Activated CD4-positive, alpha-beta T cell treated with anti-CD3 and anti-CD28 coated beads, Interleukin-2, amount 10 ng/mL, durations not matched to agents 24 days and 14 days (primary cell): ENCODE measurements around the gene DNAH6. TPM values are rescaled to one million over a fixed set of nuclear protein-coding genes. Genes with fewer than 3 reads are reported as not detected.

ENCODE experiments used
- DNase-seq: peaks from one replicate; pipeline ENCODE4 v3.0.0; 2022
- H3K27ac Mint-ChIP-seq: one replicate; pipeline ENCODE4 v1.8.0; 2022; ENCODE audit warnings: mild to moderate bottlenecking, mixed read lengths
- H3K27me3 Mint-ChIP-seq: one replicate; pipeline ENCODE4 v1.8.0; 2022; ENCODE audit warnings: mixed read lengths
- H3K36me3 Mint-ChIP-seq: one replicate; pipeline ENCODE4 v1.8.0; 2022; ENCODE audit warnings: low read depth, mild to moderate bottlenecking, mixed read lengths
- H3K4me1 Mint-ChIP-seq: one replicate; pipeline ENCODE4 v1.8.0; 2021; ENCODE audit warnings: mixed read lengths
- H3K4me3 Mint-ChIP-seq: one replicate; pipeline ENCODE4 v1.8.0; 2022; ENCODE audit warnings: mild to moderate bottlenecking, moderate library complexity, mixed read lengths
- H3K9me3 Mint-ChIP-seq: one replicate; pipeline ENCODE4 v1.8.0; 2021; ENCODE audit warnings: mixed read lengths
- intact Hi-C: fragments of 100-400 bp; cut with micrococcal nuclease; formaldehyde crosslinking; loops from one replicate; pipeline ENCODE4 v1.15.1; 2023
- total RNA-seq: library from RNA; stranded (reverse); gene quantifications from 2 replicates; pipeline ENCODE4 v1.2.3, GENCODE V29; 2022

DNAH6 gene
- total RNA-seq, 1 donor from 2014 or later = 0.23 TPM

DNA sequence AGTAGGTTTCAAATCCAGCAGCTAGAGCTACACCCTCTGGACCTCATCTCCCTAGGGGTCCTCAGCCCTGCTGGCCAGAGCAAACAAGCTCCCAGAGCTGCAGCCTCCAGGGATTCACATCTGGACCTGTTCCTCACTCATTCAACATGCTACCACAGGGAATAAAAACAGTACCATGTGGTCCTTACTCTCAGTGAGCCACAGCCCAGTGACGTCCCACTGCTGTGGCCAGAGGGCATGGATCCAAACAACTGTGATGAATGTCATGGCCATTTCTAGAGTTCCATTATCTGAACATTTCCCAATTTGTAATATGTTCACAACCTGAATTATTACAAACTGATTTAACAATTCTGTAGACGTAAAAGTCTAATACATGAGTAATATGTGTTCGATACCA is 186.6 kb downstream of the DNAH6 start:
- H3K27me3 Mint-ChIP-seq = no peaks in the 10 kb centered on the region
- H3K4me3 Mint-ChIP-seq = no peak overlapping the region
- peaks cover 11% of the 10 kb centered on the region for H3K9me3 Mint-ChIP-seq
- intact Hi-C loops = no loop called here
- DNase-seq = no peak
- no peaks in the 10 kb centered on the region for H3K36me3 Mint-ChIP-seq
- H3K27ac Mint-ChIP-seq = no peak overlapping the region
- H3K4me1 Mint-ChIP-seq = peaks cover 2% of the 10 kb centered on the region

DNA sequence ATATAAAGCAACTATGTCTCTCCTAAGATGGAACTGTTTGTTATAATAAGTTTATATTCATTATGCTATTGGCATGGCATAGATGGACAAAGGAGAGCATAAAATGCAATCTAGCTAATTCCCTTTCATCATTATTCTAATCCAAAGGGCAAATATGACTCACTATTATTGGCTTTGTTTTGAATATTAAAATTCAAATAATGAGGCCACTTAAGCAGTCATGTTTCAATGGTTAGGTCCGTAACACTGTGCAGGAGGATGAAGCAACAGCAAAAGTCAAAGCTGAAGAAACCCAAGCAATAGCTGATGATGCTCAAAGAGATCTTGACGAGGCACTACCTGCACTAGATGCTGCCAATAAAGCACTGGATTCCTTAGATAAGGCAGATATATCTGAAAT is 187.5 kb downstream of the DNAH6 start:
- Mint-ChIP-seq H3K4me3 (no peak overlapping the region), H3K36me3 (no peaks in the 10 kb centered on the region), H3K4me1 (peaks cover 2% of the 10 kb centered on the region), H3K9me3 (peaks cover 11% of the 10 kb centered on the region), H3K27me3 (no peaks in the 10 kb centered on the region), H3K27ac (no peak overlapping the region)
- intact Hi-C loops = no loop called here
- DNase-seq = no peak

DNA sequence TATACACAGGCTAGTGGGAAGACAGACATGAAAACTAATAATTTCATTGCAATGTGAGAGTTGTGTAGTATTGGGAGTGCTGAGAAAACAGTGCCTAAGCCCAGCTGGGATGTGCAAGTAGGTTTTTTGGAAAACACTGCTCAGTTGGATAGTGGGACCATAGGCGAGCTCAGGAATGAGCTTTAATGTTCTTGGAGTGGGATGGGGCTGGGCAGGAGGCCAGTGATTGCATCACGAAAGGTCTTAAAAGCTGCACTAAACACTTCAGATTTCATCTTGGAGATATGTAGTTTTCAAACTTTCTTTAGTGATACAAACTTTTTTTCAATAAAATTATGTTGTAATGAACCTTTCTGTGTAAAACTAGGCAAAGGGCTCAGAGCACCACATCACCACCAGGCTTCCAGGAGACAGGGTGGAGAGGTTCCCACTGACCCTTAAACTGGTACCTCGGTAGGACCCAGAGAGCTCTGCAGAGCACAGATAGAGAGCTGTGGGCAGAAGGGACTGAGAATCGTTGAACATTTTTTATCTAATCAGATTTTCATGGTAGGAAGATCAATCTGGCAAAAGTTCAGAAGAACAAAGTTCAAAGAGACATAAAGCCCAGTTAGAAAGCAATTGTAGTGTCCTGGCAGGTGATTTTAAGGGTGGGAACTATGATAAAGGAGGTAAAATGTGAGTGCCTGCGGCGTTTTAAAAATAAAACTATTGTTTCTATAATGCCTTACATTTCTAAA is 188.4 kb downstream of the DNAH6 start:
- no peaks in the 10 kb centered on the region for H3K36me3 Mint-ChIP-seq
- no peak overlapping the region for H3K4me3 Mint-ChIP-seq
- H3K27me3 Mint-ChIP-seq = no peaks in the 10 kb centered on the region
- intact Hi-C loops = no loop called here
- H3K27ac Mint-ChIP-seq = no peak overlapping the region
- peaks cover 10% of the 10 kb centered on the region for H3K9me3 Mint-ChIP-seq
- H3K4me1 Mint-ChIP-seq = peaks cover 2% of the 10 kb centered on the region
- DNase-seq = no peak

DNA sequence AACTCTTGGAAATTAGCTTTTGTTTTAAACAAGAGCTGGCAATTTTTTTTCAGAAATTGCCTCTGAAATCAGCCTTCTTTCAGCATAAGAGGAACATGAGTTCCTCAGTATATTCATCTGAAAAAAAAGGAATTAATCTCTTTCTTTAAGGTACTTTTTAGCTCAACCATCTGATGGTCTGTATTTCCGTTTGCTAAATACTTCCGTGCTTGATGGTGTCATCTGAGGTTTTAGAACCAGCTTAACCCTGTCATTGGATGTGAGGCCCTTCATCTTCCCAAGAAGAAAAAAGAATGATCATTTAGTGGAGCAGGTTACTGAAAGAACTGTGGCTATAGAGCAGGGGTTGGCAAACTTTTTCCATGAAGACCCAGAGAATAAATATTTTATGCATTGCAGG is 189.6 kb downstream of the DNAH6 start:
- Mint-ChIP-seq H3K27me3 (no peaks in the 10 kb centered on the region), H3K4me1 (peaks cover 2% of the 10 kb centered on the region), H3K27ac (no peak overlapping the region), H3K36me3 (no peaks in the 10 kb centered on the region), H3K9me3 (peaks cover 6% of the 10 kb centered on the region), H3K4me3 (no peak overlapping the region)
- no peak for DNase-seq
- intact Hi-C loops = no loop called here

DNA sequence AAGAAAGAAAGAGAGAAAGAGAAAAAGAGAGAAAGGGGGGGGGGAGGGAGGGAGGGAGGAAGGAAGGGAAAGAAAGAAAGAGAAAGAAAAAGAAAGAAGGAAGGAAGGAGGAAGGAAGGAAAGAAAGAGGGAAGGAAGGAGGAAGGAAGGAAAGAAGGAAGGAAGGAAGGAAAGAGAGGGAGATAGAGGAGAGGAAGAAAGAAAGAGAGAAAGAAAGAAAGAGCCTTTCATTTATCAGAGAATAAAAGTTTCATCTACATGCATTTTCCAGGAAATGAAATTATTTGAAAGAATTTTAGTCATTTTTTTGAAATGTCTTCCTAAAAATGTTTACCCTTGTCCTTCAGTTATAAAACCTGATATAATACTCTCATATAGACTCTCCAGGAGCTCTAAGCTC is 192.1 kb downstream of the DNAH6 start:
- H3K9me3 Mint-ChIP-seq = peaks cover 8% of the 10 kb centered on the region
- no peaks in the 10 kb centered on the region for H3K27me3 Mint-ChIP-seq
- intact Hi-C loops = no loop called here
- H3K4me1 Mint-ChIP-seq = peaks cover 2% of the 10 kb centered on the region
- no peaks in the 10 kb centered on the region for H3K36me3 Mint-ChIP-seq
- no peak overlapping the region for H3K27ac Mint-ChIP-seq
- no peak for DNase-seq
- no peak overlapping the region for H3K4me3 Mint-ChIP-seq

DNA sequence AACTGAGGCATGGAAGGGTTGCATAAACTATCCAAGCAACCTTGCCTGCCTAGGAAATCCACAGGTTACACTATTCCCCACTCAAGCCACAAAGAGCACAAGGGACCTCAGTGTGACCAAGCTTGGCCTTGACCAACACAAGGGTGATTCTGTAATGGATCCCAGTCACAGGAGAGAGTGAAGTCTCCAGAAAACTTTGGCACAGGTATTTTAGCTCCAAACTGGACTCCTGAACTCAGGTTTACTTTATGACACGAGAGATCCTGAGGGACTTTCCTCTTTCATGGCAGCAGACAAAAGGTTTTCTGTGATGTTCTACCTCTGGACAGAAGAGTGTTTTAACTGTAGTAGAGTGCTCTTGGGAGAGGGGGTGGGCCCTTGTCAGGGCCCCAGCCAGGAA is 195.4 kb downstream of the DNAH6 start:
- Mint-ChIP-seq H3K27me3 (no peaks in the 10 kb centered on the region), H3K9me3 (peaks cover 8% of the 10 kb centered on the region), H3K27ac (no peak overlapping the region), H3K36me3 (no peaks in the 10 kb centered on the region), H3K4me1 (no peaks in the 10 kb centered on the region), H3K4me3 (no peak overlapping the region)
- DNase-seq = no peak
- intact Hi-C loops = no loop called here

DNA sequence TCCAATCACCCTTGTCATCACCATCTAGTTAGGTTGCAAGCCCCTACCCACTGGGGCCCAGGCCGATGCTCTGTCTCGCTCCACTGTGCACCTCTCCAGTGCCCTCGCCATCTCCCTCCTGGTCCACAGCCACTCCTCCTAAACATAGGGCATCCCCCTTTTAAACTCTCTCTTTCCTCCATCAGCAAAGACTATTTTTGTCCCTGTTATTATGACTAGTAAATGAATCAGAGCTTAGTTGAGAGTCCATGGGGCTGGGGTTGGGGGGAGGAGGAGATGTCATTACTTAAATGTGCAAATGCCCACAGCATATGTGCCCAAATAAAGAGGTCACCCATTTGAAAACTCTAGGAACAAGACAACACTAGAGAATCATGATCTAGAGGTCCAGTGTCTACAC is 197.1 kb downstream of the DNAH6 start:
- no peaks in the 10 kb centered on the region for H3K27me3 Mint-ChIP-seq
- no peaks in the 10 kb centered on the region for H3K36me3 Mint-ChIP-seq
- intact Hi-C loops = no loop called here
- DNase-seq = no peak
- no peak overlapping the region for H3K4me3 Mint-ChIP-seq
- peaks cover 2% of the 10 kb centered on the region for H3K4me1 Mint-ChIP-seq
- H3K27ac Mint-ChIP-seq = no peak overlapping the region
- H3K9me3 Mint-ChIP-seq = peaks cover 8% of the 10 kb centered on the region

DNA sequence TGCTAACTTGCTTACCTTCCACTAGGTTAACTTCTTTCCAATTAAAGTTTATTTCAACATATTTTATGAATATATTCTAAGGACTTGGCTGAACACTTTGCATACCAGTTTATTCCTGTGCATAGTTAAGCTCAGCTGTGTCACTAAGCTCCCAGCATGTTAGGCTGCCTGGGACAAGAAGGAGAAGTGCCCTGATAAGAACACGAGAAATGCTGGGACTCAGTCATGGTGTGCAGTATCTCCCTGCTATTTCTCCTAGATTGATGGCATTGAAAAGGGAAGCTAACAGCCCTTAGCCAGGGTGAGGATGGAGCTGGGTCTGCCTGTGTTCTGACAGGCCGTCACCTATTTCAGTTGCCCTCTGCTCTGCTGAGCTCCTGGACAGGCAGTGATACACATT is 200.3 kb downstream of the DNAH6 start:
- Mint-ChIP-seq H3K27ac (no peak overlapping the region), H3K36me3 (no peaks in the 10 kb centered on the region), H3K4me3 (no peak overlapping the region), H3K4me1 (peaks cover 14% of the 10 kb centered on the region), H3K9me3 (peaks cover 6% of the 10 kb centered on the region), H3K27me3 (no peaks in the 10 kb centered on the region)
- intact Hi-C loops = no loop called here
- peak; percentile 48 for DNase-seq

DNA sequence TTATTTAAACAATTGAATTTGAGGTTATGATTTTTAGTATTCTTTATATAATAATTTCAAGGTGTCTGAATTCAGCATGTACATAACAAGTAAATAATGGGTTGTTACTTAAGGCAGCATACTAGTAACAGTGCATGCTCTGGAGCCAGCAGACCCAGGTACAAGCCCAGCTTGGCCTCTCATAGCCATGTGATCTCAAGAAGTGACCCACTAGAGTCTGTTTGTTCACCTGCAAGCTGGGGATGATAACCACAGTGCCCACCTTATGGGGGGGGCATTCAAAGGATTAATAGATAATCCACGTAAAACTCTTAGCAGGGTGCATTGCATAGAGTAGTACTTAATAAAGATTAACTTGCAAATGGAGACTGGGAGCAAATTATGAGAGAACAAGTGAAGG is 201.0 kb downstream of the DNAH6 start:
- no peak overlapping the region for H3K27ac Mint-ChIP-seq
- H3K27me3 Mint-ChIP-seq = no peaks in the 10 kb centered on the region

DNA sequence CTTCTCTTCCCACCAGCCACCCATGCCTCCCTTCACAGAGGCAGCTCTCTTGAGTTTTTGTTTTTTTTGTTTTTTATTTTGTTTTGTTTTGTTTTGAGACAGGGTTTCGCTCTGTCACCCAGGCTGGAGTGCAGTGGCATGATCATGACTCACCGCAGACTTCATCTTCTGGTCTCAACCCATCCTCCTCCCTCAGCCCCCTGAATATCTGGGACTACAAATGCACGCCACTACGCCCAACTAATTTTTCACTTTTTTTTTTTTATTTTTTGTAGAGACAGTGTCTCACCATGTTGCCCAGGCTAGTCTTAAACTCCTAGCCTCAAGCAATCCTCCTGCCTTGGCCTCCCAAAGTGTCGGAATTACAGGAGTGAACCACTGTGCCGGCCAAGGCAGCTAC is 203.1 kb downstream of the DNAH6 start:
- Mint-ChIP-seq H3K27ac (peak overlapping the region; percentile 30), H3K4me3 (peak overlapping the region; percentile 67), H3K27me3 (no peaks in the 10 kb centered on the region), H3K36me3 (no peaks in the 10 kb centered on the region), H3K9me3 (no peaks in the 10 kb centered on the region), H3K4me1 (peaks cover 21% of the 10 kb centered on the region)
- peak; percentile 66 for DNase-seq
- intact Hi-C loops = no loop called here

More for the DNA sequence above, 201.0 kb downstream of the DNAH6 start:
- DNase-seq = peak; percentile 43
- intact Hi-C loops = no loop called here
- Mint-ChIP-seq H3K4me3 (no peak overlapping the region), H3K9me3 (peaks cover 5% of the 10 kb centered on the region), H3K36me3 (no peaks in the 10 kb centered on the region), H3K4me1 (peaks cover 14% of the 10 kb centered on the region)

DNA sequence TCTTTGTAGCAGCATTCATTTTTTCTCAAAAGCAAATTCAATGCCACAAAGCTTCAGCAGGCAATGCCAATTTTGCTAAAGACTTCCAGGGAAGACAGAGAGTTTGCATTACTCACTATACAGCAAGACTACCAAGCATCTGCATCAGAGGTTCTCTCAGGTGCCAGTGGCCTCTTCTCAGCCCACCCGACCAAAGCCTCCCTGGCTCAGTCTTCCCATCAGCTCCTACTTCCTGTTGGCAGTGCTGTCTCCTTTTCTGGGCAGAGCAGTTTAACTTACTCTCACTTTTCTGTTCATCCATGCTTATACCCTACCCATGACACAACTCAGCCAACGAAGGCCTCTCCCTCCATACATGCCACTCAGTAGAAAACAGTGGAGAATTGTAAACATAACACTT is 207.5 kb downstream of the DNAH6 start:
- Mint-ChIP-seq H3K9me3 (peaks cover 4% of the 10 kb centered on the region), H3K27ac (no peak overlapping the region), H3K4me3 (no peak overlapping the region), H3K27me3 (no peaks in the 10 kb centered on the region), H3K36me3 (no peaks in the 10 kb centered on the region), H3K4me1 (peaks cover 19% of the 10 kb centered on the region)
- DNase-seq = no peak
- intact Hi-C loops = no loop called here

DNA sequence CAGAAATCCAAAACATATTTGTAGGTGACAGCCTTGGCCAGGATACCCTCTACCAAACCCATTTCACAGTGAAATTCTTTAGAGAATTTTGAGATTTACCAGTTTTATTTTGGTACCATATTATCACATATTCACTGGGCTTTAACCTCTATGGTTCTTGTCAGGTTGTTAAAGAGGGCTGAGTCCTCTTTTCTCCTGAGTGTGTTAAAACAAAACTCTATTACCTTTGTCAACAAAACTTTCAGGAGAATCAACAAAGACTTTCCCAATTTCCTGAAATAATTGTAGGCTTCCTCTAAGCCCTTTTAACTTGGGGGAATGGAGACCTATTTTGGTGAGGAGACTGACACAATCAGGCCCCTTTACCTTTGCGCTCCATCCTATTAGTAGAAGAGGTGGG is 209.4 kb downstream of the DNAH6 start:
- intact Hi-C loops = no loop called here

DNA sequence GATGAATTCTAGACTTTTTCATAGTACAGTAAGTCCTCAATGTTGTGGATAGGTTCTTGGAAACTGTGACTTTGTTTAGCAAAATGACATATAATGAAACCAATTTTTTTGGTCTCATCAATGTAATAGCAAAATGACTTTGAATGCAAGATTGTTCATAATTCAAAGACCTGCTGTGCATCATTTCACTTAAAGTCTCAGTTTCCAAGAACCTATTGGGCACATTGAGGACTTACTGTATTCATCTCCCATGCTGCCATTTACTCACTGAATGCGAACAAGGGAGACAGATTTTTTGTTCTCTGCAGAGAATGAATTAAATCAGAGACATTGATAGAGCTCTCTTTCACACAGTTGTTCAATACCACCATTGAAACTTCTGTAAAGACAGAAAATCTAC is 211.0 kb downstream of the DNAH6 start:
- H3K9me3 Mint-ChIP-seq = peaks cover 7% of the 10 kb centered on the region
- H3K36me3 Mint-ChIP-seq = no peaks in the 10 kb centered on the region
- no peak for DNase-seq
- no peaks in the 10 kb centered on the region for H3K27me3 Mint-ChIP-seq
- H3K4me1 Mint-ChIP-seq = peaks cover 9% of the 10 kb centered on the region
- intact Hi-C loops = no loop called here
- no peak overlapping the region for H3K4me3 Mint-ChIP-seq
- no peak overlapping the region for H3K27ac Mint-ChIP-seq

More for the DNA sequence above, 209.4 kb downstream of the DNAH6 start:
- Mint-ChIP-seq H3K4me1 (peaks cover 9% of the 10 kb centered on the region), H3K27me3 (no peaks in the 10 kb centered on the region), H3K27ac (no peak overlapping the region), H3K4me3 (no peak overlapping the region), H3K9me3 (peaks cover 7% of the 10 kb centered on the region), H3K36me3 (no peaks in the 10 kb centered on the region)
- no peak for DNase-seq

DNA sequence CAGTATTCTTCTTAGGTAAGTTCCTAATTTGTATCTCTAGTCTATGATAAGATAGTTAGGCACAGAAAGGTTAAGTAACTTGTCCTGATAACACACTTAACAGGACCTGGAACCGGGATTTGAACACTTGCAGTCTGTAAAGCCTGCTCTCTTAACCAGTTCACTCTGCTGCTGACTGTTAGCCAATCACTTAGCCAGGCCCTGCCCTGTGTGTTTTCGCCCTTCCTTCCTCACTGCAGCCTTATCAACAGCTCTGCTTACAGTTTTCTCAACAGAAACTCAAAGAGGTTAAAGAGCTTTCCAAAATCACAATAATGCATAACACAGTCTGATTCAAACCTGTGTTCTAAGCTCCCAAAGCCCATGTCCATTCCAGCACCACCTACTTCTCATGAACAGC is 212.9 kb downstream of the DNAH6 start:
- intact Hi-C loops = no loop called here
- Mint-ChIP-seq H3K27ac (no peak overlapping the region), H3K9me3 (peaks cover 7% of the 10 kb centered on the region), H3K36me3 (no peaks in the 10 kb centered on the region), H3K4me3 (no peak overlapping the region), H3K27me3 (no peaks in the 10 kb centered on the region), H3K4me1 (peaks cover 6% of the 10 kb centered on the region)
- no peak for DNase-seq

DNA sequence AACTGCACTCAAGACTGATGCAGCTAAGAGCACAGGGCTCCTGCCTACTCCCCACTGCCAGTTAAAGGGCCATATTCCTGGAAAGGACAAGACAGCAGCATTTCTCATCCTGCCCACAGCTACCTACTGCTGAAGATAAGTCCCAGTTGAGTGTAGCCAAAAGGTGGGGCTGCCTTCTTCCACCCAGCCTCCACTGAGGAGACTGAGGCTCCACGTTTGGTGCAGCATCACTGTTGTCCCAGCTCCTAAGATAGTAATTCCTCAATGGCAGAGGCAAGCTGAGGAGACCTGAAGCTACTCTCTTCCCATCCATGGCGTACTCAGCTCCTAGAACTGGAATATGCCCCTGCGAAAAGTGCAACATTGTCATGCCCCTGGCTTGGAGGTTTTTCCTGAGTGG is 214.9 kb downstream of the DNAH6 start:
- peaks cover 2% of the 10 kb centered on the region for H3K4me1 Mint-ChIP-seq
- no peak overlapping the region for H3K4me3 Mint-ChIP-seq
- DNase-seq = no peak
- H3K27ac Mint-ChIP-seq = no peak overlapping the region
- intact Hi-C loops = no loop called here
- no peaks in the 10 kb centered on the region for H3K27me3 Mint-ChIP-seq
- H3K9me3 Mint-ChIP-seq = peaks cover 7% of the 10 kb centered on the region
- H3K36me3 Mint-ChIP-seq = no peaks in the 10 kb centered on the region
